DMS114 treated with DMSO at 0.1 percent for 48 hours (cell line): Measurements from ENCODE around the gene RPLP1.
A peak's percentile ranks its signal among the peaks of the same experiment; 100 is the strongest.

Experiments
- DNase-seq: peaks from one replicate; lab custom pipeline; 2025; ENCODE audit not compliant: unreplicated experiment; lab: John Stamatoyannopoulos, UW

The RPLP1 gene

DNA sequence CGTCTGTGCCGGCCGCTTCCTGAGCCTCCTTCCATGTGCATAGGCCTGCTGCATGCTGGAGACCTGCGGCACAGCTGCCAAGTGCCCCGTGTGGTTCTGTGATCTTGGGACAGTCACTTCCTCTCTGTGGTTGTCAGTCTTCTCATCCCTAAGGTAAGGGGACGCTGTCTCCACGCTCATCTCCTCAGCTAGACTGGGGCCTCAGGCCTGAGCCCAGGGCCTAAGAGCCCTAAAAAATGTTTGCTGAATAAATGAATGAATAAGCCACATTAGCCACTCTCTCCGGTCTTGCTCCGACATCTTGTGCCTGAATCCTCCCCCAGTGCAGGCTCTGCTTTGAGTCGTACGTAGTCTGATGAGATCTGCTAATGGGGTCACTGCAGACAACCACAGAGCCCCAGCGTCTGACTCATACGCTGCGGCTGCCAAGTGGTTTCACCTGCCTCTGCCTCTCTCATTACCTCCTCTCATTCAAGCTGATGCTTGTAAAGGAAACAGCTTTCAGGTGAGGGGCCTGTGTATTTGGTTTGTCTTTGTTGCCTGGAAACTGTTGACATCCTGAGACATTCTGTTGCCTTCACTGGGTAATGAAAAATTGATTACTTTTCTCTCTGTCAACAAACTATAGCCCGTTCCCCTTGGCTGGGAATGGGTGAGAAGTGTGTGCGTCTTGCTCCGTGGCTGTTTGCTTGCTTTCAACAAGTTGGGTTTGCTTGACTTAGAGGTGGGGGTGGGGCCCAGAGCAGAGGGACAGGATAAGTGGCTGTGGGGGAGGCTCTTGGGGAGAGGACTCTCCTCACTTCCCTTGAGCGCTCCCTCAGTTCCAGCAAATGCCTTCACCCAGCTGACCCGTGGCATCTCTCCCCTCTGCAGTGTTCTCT is 15.9 kb downstream of the RPLP1 start:
- DNase-seq: no peak

DNA sequence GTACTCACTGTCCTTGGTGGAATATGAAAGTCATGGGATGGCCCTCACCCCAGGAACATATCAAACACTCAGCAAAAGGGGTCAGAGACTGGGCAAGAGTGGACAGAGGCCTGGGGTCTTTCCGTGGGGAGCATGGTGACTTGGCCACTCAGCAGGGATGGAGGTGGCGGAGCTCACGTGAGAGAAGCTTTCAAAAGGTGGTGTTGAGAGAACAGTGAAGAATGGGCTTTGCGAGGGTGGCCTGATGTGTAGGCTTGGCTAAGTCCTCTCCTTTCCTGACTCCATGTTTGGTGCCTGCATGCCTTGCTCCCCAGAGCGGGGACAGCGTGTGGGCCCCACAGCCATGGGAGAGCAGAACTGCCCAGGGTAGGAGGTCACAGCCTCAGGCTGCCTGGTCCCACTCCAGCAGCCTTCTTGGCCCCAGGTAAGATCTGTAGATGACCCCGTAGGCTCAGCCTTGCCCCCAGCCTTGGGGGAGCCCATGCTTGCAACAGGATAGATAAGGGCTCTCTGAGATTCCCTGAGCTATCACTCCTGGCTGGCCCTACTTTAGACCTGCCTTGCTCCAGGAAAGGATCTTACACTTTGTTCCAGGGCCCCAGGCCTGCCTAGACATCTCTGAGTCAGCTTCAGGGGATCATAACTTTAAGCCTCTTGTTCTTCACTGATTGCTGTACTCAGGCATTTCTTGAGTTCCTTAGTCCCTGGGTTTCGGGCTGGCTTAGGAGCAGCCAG is 17.0 kb downstream of the RPLP1 start:
- no peak for DNase-seq

DNA sequence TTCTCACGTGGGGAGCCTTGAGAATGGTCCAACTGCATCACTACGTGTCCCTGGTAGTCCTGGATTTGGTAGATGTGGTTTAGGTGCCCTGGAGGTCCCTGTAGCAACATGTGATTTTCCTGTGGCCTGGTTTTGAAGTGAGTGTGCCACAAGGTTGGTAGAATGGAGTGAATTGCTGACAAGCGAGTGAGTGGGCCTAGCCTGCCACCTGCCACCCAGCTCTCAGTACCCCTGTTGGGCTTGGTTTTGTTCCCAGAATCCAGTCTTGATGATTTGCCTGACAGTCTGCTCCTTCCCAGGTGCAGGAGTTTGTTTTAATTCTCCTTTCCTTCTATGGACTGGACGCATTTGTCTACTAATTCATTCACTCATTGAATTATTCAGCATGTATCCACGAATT is 19.4 kb downstream of the RPLP1 start:
- no peak for DNase-seq

DNA sequence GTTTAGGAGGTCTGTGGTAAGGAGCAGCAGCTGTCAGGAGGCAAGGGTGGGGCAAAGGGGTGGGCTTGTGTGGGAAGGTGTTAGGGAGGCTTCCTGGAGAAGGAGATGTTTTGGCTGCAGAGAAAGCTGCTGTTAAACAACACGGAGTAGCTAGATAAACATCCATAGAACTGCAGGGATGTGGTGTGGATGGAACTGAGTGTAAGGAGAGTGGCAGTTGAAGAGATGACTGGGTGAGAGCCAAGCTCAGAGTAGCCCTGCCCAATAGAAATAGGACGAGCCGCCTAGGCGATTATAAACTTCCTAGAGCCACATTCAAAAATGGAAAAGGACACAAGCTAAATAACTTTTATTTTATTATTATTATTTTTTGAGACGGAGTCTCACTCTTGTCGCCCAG is 19.9 kb downstream of the RPLP1 start:
- DNase-seq: no peak

DNA sequence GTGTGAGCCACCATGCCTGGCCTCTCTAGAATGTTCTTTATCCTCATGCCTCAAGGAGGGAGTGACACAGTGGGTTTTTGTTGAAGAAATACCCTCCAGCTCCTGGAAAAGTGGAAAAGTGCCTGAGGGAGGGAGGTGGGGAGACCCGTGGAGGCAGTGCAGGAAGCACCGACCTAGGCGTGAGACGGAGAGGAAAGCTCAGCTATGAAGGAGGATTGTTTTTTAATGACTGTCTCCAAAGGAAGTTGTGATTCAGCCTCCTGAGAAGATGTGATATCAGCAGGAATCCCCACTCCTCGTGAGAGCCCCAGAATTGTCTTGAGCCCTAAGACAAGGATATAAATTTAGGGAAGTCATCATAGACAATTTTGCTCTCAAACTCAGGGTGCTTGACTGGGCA is 21.7 kb downstream of the RPLP1 start:
- no peak for DNase-seq

DNA sequence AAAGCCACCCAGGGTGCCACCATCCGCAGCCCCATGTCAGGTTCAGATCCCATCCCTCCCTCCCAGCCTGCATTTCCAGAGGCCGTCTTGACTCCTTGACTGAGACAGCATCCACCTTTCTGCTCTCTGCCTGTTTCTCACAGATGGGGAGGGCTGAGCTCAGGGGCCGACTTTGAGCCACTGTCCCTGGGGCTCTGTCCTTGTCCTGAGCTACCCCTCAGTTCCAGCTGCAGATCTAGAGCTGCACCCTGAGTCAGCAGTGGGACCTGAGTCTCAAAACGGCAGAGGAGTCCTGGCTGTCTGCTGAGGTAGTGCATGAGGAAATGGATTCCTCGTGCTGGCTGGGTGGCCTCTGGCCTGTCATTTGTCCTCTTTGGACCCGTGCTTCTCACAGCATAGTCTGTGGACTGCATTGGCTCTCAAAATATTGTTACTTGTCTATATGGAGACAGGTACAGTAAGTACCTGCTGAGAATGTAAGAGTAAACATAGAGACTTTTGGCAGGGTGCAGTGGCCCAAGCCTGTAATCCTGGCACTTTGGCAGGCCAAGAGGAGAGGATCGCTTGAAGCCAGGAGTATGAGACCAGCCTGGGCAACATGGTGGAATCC is 22.3 kb downstream of the RPLP1 start:
- DNase-seq: no peak

DNA sequence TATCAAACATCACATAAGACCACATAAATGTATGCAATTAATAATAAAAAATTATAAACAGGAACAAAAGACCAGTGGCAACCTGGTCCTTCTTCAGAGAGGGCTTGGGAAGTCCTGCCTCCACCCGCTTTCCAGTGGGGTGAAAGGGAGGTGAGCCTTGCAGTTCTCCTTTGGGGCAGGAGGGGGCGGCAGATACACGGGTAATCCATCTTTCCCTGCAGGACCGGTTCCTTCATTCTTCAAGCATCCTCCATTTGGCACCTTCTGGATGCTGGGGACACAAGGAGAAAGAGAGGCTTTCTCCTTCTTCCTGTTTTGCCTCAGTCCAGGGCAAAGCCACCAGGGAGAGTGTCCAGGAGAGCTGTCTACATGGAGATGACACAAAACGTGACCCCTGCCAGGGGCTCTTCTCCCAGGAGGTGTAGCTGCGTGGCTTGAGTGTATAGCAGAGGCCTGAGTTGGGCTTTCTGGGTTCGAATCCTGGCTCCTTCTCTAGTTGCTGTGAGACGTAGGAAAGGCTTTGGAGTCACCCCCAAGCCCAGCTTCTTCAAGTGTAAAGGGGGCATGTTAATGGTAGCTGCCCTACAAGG is 23.2 kb downstream of the RPLP1 start:
- DNase-seq: peak; percentile 67

DNA sequence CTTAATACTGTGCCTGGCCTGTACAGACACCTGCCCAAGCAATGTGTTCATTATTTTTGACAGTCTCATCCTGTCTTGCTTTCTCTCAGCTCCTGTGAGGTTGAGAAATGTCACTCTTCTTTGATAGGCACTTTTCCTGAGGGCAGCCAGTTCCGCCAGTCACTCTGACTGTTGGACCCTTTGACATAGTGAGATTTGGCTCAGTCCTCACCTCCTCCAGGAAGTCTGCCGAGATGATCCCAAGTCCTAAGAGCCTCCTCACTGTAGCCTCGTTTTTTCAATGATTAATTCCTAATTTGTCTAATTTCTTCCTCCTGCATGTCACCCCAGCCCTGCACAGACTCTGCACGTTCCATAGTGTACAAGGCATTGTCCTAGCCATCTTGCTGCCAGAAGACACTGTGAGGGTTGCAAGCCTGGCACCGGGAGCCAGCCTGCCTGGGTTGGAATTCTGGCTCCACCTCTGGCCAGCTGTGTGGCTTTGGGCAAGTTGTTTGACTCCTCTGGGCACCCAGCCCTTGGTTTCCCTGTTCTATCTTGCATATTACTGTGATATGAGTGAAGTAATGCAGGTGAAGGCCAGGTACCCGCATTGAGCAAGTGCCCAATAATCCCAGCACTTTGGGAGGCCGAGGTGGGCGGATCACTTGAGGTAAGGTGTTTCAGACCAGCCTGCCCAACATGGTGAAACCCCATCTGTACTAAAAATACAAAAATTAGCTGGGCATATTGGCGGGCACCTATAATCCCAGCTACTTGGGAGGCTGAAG is 24.3 kb downstream of the RPLP1 start:
- no peak for DNase-seq

DNA sequence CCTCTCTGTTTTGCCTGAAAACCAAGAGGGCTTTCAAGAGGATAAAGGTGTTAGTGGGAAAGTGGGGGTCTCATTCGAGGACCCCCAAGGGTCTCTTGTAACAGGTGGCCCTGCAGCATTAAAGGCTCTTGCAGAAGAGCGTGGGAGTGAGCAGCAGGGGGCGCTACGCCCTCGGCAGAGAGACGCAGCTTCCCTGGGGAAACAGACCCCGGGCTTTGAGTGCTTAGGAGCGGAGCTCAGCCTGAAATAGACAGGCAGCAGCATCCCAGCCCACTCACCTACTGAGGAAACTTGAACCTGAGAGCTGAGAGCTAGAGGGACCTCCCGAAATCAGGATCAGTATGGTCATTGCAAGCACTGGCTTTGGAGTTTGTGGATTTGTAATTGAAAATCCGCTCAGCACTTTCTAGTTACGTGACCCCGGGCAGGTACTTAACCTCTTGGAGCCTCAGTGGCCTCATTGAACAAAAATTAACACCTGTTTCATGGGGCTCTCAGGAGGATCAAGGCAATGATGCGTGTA is 25.7 kb downstream of the RPLP1 start:
- peak; percentile 23 for DNase-seq

DNA sequence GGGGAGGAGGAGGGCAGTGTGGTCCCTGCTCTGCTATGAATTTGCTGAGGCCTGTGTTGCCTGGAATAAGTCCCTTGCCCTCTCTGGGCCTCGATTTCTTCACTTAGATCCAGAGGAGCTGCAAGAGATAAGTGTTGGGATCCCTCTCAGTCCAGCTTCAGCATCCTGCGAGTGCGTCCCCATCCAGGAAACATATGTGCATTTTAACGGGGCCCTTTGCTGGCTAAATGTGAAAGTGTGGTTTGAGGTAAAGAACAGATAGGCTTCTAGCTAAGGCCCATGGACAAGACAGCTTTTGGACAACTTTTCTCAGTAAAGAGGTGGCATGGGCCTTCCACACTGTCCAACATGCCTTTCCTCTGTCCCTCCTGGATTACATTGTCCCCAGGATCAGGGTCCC is 26.5 kb downstream of the RPLP1 start:
- no peak for DNase-seq

DNA sequence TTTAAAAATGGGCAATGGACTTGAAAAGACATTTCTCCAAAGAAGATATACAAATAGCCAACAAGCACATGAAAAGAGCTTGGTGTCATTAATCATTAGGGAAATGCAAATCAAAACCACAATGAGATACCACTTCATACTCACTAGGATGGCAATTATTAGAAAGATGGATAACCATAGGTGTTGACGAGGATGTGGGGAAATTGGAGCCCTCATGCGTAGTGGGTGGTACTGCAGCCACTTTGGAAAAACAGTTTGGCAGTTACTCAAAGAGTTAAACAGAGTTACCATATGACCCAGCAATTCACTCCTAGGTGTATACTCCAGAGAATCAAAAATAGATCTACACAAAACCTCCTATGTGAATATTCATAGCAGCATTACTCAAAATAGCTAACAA is 27.4 kb downstream of the RPLP1 start:
- DNase-seq: no peak

DNA sequence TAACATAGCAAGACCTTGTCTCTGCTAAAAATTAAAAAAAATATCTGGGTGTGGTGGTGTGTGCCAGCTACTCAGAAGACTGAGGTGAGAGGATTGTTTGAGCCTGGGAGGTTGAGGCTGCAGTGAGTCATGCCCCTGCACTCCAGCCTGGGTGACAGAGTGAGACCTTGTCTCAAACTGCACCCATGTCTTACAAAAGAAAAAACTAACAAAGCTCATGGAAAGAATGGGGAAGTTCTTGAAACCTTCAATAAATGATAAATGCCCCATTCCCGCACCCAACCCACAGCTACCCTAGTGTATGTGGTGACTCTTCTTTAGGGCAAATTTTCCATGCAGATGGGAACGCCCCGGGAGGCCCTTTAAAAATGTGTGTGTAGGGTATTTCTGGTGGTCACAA is 28.3 kb downstream of the RPLP1 start:
- DNase-seq: no peak

DNA sequence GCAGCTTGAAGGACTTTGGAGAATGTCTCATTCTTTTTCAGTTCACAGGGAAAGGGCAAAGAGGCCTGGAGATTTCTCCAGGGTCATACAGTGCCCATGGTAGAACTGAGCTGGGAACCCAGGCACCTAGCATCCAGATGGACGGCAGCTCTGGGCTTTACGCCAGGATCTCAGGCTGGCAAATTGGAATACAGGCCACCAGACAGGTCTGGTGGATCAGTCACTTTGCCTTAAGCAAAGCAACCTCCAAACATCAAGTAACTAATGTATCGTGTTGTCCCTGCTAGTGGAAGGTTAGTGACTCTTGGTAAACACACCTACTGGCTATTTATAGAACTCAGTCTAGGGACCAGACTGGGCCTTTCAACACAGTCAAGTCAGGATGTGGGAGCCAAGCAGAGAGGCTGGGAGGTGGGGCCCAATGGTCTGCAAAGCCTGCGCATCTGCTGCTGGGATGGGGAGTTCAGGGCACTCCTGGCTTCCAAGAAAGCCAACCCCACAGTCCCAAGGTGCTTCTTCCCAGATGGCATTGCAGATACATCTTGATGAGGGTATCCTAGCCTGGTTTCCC is 30.2 kb downstream of the RPLP1 start:
- no peak for DNase-seq

DNA sequence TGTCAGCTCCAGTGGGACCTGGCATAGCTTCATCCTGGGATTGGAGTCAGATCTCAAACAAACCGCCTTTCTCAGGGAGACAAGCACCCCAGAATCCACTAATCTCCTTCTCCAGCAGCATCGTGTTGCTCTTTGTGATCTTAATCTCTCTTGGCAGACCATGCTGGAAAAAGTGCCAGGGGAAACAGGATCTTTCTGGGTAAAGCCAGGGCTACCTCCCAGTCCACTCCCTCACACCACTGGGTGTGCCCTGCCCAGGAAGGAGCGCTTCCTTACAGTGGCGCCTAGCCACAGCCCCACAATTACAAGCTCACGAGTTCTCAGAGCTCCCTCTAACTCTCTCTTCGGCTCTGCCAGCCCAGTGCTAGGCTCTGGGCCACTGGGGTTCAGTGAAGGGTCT is 32.2 kb downstream of the RPLP1 start:
- DNase-seq: no peak

DNA sequence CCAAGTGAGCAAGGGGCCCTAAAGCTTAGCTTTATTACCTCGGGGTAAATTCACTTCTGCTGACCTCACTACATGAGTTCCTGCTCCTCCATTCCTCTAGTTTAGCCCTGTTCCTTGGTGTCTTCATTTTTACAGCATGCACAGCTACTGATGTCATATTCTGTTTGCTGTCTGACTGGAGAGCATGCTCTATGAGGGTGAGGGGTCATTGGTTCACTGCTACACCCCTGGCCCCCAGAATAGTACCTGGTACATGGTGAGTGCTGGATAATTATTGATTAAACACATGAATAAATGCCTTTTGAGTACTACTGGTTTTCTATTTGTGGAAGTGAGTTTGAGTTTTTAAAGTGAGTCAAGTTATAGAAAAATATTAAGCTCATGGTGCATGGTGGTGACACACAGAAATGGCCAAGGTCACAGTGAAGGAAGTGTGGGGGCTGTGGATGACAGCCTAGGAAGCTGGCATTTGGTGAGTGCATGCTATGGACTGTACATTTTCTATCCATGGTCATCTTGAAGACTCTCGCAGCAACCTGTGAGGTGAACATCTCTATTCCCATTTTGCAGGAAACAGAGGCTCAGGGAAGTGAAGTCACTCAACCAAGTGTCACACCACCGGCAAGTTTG is 34.0 kb downstream of the RPLP1 start:
- DNase-seq: no peak

DNA sequence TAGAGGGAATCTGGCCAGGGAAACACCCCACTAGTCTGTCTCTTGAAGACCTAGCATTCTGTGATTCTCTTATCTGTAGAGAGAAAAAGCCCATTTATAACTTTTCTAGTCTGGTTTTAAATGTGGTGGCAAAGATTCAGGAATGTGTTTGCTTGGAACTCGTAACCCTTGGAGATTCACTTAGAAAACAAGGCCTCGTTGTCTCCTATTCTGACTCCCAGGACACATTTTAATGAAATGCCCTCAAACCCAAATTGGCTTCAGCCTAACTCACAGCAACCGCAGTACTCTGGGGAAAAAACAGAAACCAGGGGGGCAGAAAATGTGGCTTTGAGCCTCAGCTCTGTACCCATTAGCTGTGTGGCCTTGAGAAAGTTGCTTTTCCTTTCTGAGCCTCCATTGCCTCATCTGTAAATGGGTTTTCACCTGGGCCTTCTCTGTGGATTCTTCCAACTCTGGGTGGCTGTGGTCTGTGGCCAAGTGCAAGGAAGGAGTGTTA is 36.5 kb downstream of the RPLP1 start:
- DNase-seq: no peak

DNA sequence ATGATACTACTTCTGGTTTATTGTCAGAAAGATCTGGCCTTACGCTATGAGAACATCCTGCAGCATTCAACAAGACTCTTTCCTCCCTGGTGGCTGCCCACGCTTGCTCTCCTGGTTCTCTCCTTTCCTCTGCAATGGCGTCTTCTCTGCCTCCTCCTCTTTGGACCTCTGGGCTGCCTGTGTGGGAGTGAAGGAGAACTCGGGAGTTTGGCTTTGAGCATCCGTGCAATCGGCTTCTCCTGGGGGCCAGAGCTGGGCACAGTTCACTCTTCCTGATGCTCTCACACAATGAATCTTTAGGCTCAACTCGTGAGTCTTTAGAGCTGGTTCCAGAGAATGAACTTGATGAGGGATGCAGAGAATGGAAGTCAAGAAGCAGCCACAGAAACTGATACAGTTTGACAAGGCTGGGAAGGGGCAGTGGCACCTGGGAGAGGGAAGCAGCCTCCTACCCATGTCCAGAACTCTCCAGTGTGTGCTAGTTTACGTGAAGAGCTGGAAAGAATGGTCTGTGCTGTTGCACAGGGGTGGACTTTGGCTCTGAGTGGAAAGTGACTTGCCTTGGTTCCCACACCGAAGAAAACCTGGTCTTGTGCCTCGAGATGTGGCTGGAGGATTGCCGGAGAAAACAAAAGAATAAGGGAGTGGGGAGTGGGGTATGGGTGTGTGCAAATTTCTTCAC is 37.9 kb downstream of the RPLP1 start:
- DNase-seq: no peak

DNA sequence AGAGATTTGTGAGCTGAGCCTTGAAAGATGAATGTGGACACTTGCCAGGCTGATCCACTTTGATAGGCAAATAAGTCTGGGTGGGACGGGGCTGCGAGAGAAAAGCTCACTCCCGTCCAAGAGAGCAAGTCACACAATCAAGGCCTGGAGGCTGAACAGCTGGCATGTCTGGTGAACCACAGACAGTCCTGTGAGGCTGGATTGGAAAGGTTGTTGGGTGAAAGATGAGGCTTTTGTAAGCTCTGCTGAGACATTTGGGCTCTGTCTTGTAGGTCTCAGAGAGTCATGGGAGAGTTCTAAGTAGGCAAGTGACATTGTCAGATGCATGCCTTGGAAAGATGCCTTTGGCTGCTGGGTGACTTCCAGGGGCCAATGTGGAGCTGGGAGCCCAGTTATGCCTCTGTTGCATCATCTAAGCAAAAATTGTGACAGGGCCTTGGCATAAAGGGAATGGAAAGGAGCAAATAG is 38.5 kb downstream of the RPLP1 start:
- DNase-seq: no peak

DNA sequence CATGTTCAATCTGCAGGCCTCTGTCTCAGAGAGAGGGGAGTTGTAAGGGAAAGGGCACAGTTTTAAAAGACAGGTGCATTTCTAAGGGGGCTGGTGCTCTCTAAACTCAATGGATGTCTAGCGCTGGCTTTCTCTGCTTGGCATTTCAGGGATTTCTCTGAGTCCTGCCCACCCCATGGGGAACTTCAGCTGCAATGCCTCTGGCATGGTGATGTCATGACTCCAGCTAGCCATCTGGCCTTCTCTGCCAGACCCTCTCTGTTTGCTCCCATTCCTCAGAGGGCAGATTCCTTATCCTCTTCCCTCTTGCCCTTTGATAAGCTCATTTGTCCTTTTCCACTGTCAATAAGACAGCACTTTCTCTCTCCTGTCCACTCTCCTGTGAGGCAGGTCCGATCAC is 40.8 kb downstream of the RPLP1 start:
- no peak for DNase-seq
